Peyer's patch (tissue), 4 donors: ENCODE data around the gene SIRPB2.

Source experiments
- CTCF ChIP-seq, 6 experiments: fragments of 450-650 bp in 4 of 6; fragments of 200-600 bp in 2 of 6; sonication (generic) in 1 of 6; IDR thresholded peaks; one replicate each; pipeline ENCODE4 v1.5.1; 2017 to 2019; ENCODE audit warnings: antibody characterized with exemption in 6 of 6, mild to moderate bottlenecking in 3 of 6, moderate library complexity in 1 of 6
- POLR2A ChIP-seq, 2 donors: fragments of 450-650 bp; IDR thresholded peaks; one replicate each; pipeline ENCODE4 v1.5.1; 2017; ENCODE audit warnings: antibody characterized with exemption in 2 of 2, mild to moderate bottlenecking in 2 of 2, moderate library complexity in 2 of 2

GRCh38 chr20:1491281-1491840 is at the start of gene SIRPB2:
- TF ChIP-seq CTCF (IDR thresholded peaks at IDR 0.05) (no peak), POLR2A (IDR thresholded peaks at IDR 0.05) (no peak)
